HG03135 (cell line): ENCODE measurements around the gene CTNNBL1.
"Not testable (repeated sequence)": the region's sequence is repeated elsewhere in the genome, so short reads cannot be mapped to it uniquely, and the experiment has no call there.

ENCODE experiments used
- ATAC-seq: cut with Tn5 transposase; IDR thresholded peaks from one replicate; pipeline ENCODE4 v1.9.1; 2021; ENCODE audit warnings: mild to moderate bottlenecking, moderate library complexity; ENCODE audit not compliant: unreplicated experiment

The CTNNBL1 gene

GRCh38 chr20:37693635-37694626 is at the start of gene CTNNBL1:
Gene CTNNBL1 (plus strand): TSS chr20:37694030. CDS start chr20:37694123, 93 bp downstream.
- peak; percentile 80 for ATAC-seq

- ATAC-seq = no peak
Measured at GRCh38 chr20:37644605-37645004, 49.2 kb upstream of the CTNNBL1 start.

DNA sequence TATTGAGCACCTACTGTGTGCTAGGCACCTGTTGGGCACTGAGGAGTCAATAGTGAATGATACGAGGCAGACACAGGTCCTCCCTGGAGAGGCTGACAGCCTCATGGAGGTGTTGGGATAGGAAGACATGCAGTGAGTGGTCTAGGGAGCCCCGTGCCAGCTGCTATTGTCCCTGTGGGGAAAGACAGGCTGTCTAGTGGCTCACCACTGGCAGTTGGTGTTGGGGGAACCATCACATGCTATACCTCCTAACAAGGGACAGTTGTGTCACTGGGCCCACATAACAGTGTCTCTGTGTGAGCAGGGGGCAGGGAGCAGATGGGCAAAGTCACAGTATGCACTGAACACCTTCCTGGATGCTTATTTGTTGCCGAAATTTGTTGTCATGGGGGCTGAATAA is 45.9 kb upstream of the CTNNBL1 start:
- ATAC-seq = no peak

- ATAC-seq = no peak
Measured at GRCh38 chr20:37649017-37649416, 44.8 kb upstream of the CTNNBL1 start.

DNA sequence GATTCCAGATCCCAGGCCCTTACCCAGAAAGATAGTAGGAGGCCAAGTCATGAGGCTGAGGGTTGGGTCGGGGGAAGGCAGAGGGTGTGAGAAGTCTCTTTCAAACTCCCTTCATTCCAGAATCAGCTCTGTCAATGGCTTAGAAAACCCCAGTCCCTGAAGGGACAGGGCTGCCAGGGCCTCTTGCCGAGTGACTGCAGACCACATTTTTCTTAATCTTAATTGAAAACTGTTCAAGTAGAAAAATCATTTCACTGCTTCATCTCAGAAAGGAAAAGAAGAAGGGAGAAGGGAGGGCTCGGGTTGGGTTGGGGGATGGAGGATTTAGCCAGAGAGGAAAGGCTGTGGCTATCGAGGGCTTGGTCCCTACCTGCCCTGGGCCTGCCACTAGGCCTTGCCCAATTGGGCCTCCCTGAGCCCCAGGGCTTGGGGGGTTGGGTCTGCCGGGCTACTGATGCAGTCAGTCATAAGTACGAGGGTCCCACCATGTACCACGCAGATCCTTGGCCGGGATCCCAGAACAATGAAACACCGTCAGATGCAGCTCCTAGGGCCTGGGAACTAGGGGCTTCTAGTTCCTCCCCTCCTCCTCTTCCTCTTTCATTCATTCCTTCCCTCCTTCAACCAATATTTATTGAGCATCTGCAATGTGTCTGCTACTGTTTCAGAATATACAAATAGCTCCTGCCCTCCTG is 44.0 kb upstream of the CTNNBL1 start:
- no peak for ATAC-seq

GRCh38 chr20:37650661-37651060 is 43.2 kb upstream of the CTNNBL1 start:
- no peak for ATAC-seq

DNA sequence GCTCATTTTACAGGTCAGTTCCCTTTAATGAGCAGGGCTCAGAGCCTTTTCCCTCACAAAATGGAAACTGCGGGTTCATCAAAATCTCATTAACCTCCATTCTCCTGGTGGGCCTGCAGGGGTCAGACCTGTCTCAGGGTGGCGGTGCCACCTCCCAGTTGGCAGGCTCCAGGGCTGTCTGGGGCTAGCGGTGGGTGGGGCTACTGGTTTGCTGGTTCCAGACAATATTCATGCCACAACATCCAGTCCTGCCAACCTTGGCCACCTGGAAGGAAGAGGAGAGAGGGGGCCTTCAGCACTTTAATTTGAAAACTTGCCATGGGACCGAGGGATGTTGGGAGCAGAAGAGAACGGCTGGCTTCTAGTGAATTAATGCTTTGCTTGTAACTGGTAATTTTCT is 41.9 kb upstream of the CTNNBL1 start:
- ATAC-seq = no peak

DNA sequence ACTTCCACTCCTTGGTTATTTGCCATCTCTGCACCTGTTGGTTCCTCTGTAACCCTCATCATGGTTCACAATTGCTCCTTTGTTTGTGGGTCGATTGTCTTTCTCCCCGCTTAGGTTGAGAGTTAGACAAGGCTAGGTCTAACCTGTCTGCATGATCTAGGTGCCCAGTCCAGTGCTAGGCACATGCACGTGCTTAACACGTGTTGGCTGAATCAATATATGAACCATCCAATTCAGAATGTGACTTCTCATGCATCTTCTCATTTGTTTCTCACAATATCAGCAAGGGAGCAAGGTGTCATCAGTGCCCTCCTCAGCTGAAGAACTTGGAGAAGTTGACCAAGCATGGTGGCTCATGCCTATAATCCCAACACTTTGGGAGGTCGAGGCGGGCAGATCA is 36.9 kb upstream of the CTNNBL1 start:
- ATAC-seq = no peak

- no peak for ATAC-seq
Measured at GRCh38 chr20:37657924-37658804, 35.7 kb upstream of the CTNNBL1 start.

DNA sequence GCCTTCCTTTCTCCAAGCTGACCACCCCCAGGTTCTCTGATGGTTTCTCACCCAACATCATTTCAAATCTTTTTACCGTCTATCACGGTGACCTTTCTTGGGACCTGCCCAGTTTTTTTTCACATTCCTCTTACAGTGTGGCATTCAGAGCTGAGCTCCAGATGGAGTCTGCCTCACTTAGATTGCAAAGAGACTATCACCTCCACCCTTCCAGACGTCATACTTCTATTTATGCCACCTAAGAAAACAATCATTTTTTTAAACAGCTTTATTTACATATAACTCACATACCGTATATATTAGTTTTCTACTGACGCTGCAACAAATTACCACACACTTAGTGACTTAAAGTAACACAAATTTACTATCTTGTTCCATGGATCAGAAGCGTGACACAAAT is 32.3 kb upstream of the CTNNBL1 start:
- no peak for ATAC-seq

GRCh38 chr20:37662308-37662707 is 31.5 kb upstream of the CTNNBL1 start:
- ATAC-seq = no peak

- not testable (repeated sequence) for ATAC-seq
Measured at GRCh38 chr20:37664595-37664994, 29.2 kb upstream of the CTNNBL1 start.

GRCh38 chr20:37668166-37668565 is 25.7 kb upstream of the CTNNBL1 start:
- no peak for ATAC-seq

- ATAC-seq = no peak
Measured at GRCh38 chr20:37669062-37669772, 24.6 kb upstream of the CTNNBL1 start.

- ATAC-seq = no peak
Measured at GRCh38 chr20:37669773-37670236, 24.0 kb upstream of the CTNNBL1 start.

GRCh38 chr20:37670351-37670791 is 23.5 kb upstream of the CTNNBL1 start:
- ATAC-seq = no peak

- ATAC-seq = no peak
Measured at GRCh38 chr20:37672143-37672542, 21.7 kb upstream of the CTNNBL1 start.

GRCh38 chr20:37673444-37673843 is 20.4 kb upstream of the CTNNBL1 start:
- no peak for ATAC-seq

DNA sequence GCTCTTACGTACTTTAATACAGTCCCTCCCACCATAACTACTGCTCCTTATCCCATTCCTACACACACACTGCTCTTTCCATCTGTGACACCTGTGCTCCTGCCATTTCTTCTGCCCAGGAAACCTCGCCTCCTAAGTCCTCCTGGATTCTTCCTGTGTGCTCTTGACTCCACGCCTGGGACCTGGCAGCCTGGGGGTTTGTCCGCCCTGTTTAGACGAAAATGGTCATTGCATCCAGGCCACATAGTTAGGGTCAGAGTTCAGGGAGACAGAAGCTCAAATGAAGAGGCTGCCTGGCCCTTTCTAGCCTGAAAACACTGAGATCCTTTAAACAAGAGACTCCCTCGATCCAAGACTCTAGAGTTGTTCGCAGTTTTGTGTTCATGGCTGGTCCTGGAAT is 17.4 kb upstream of the CTNNBL1 start:
- no peak for ATAC-seq
